GM19438 (cell line): Measurements from ENCODE around the gene TBC1D22A.

Experiments
- ATAC-seq: cut with Tn5 transposase; IDR thresholded peaks from one replicate; pipeline ENCODE4 v1.9.1; 2021; ENCODE audit warnings: low read depth; ENCODE audit not compliant: unreplicated experiment

The TBC1D22A gene

GRCh38 chr22:46829117-46829891 lies 66.9 kb downstream of the TBC1D22A start:
- no peak for ATAC-seq

GRCh38 chr22:46829941-46830715 lies 67.7 kb downstream of the TBC1D22A start:
- no peak for ATAC-seq

DNA sequence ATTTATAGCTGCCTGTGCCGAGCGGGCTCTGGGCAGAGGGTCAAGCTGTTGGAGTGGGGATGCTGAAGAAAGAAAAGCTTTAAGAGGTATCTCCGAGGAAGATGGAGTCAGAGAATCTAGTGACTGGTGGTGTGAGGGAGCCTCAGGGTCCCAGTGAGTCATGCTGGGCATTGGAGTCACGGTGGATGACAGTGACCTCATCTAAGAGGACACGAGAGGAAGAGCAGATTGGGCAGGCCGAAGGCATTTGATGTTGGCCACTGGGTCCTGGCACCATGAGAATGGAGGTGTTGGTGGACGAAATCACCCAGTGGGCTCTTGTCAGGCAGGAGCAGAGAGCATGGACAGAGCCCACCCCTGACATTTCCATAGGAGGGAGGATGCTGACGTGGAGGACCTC lies 68.4 kb downstream of the TBC1D22A start:
- ATAC-seq = no peak

GRCh38 chr22:46833228-46833627 lies 70.8 kb downstream of the TBC1D22A start:
- no peak for ATAC-seq

DNA sequence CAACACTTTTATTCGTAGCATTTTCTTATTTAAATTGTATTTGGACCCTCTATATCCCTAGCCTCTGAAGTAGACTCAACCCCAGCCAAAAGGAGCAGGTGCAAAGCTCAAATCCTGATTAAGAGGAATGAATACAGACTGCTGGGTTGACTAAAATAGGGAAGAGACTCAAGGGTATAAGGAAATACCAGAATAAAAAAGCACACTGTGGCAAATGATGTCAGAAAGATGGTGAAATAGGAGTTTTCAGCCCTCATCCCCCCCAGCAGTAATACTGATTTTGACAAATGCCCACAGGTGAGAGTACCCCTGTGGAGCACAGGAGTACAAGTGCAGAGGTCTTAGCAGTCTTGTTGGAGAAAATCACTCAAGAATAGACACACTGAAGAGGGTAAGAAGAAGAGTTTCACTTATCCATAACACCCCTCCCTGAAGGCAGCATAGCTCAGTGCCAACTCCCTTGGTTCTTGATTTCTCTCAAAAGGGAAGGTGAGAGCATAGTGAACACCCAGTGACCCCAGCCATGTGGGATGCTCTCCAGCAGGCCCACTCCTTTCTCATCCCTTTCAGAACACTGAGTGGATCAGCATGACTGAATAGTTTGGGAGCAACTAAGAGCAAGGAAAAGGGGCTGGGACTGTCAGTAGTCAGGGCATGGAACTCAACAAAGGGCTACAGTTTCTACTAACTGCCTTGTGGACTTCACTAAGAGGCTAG lies 71.7 kb downstream of the TBC1D22A start:
- no peak for ATAC-seq

DNA sequence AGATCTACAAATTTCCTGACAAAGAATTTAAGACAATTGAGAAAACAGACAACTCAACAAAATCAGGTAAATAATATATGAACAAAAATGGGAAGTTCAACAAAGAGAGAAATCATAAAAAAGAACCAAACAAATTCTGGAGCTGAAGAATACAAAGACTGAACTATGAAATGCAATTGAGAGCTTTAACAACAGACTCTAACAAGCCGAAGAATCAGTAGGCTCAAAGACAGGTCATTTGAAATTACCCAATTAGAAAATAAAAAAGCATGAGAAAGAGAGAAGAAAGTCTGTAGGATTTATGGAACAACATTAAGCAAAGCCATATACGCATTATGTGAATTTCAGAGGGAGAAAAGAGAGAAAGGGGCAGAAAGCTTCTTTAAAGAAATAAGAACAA lies 72.8 kb downstream of the TBC1D22A start:
- ATAC-seq = no peak

GRCh38 chr22:46835693-46836092 lies 73.2 kb downstream of the TBC1D22A start:
- no peak for ATAC-seq

GRCh38 chr22:46841522-46841921 lies 79.1 kb downstream of the TBC1D22A start:
- no peak for ATAC-seq

GRCh38 chr22:46842606-46843005 lies 80.2 kb downstream of the TBC1D22A start:
- no peak for ATAC-seq

DNA sequence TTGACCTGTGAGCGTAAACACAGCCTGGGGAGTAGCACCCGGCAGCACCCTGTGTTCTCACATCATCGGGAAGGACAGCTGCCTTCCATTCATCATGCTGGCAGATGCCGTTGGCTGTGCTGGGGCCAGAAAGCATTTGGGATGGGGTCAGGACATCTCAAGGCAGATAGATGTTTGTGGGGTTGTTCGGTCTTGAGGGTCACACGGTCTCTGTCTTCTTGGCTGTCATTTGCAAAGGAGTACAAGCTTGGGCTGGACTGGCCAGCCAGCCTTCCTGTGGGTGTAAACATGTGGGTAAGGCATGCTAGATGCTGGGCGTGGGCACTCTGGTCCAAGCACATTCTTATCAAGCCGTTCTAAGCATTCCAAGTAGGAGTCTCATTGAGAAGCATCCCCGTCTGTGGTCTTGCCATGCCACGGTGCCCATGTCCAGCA lies 81.4 kb downstream of the TBC1D22A start:
- ATAC-seq = no peak

GRCh38 chr22:46844606-46845210 lies 82.3 kb downstream of the TBC1D22A start:
- ATAC-seq = no peak

GRCh38 chr22:46845296-46846149 lies 83.1 kb downstream of the TBC1D22A start:
- no peak for ATAC-seq

- no peak for ATAC-seq
Measured at GRCh38 chr22:46846150-46846831, 83.8 kb downstream of the TBC1D22A start.

GRCh38 chr22:46846832-46847355 lies 84.4 kb downstream of the TBC1D22A start:
- no peak for ATAC-seq

- no peak for ATAC-seq
Measured at GRCh38 chr22:46848197-46848596, 85.7 kb downstream of the TBC1D22A start.

DNA sequence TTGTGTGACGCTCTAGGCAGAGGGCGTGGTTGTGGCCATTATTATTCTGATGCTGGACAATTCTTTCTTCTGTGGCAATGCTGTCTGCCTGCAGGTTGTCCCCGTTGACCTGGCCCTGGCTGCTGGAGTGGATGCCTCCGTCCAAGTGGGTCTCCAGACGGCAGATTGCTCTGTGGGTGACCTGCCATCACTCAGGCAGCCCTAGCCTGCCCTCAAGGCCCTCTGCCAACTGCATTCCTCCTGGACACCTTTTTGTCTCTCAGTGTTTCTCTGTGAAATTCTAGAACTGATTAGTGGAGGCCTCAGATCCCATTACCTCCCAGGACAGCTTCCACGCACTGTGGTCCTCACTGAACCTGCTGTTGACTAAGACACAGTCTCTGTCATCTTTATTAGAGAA lies 86.7 kb downstream of the TBC1D22A start:
- no peak for ATAC-seq

GRCh38 chr22:46849951-46850350 lies 87.5 kb downstream of the TBC1D22A start:
- no peak for ATAC-seq

DNA sequence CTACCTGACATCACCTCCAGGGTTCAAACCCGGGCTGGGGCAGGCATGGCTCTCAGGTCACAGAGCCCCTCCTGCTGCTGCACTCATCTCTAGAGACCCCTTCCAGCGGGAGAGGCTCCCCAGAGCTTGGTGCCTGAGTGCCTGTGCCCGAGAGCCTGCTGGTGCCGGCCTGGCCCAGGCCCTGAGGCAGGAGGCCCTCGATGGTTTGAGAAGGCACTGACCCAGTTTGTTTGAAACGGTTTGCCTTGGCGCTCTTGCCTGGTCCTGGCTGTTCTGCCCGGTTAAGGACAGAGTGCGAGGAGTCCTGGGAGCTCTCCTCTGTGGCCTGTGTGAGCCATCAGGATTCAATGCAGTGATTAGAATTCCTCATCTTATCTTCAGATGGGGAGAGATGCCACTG lies 88.9 kb downstream of the TBC1D22A start:
- ATAC-seq = no peak

- ATAC-seq = no peak
Measured at GRCh38 chr22:46851941-46852340, 89.5 kb downstream of the TBC1D22A start.
